NCI-H446 treated with DMSO at 0.1 percent for 48 hours (cell line): ENCODE measurements around the gene PTPRE.

Source experiments
- DNase-seq: peaks from one replicate; lab custom pipeline; 2025; lab: John Stamatoyannopoulos, UW

Gene PTPRE

DNA sequence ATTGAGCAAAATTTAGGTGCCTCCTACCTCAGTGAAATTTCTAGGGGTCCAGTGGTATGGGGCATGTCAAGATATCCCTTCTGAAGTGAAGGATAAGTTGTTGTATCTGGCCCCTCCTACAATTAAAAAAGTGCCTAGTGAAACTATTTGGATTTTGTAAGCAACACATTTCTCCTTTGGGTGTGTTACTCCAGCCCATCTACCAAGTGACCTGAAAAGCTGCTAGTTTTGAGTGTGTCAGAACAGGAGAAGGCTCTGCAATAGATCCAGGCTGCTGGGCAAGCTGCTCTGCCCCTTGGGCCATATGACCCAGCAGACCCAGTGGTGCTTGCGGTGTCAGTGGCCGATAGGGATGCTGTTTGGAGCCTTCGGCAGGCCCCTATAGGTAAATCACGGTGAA is 46.0 kb downstream of the PTPRE start:
- DNase-seq: no peak

DNA sequence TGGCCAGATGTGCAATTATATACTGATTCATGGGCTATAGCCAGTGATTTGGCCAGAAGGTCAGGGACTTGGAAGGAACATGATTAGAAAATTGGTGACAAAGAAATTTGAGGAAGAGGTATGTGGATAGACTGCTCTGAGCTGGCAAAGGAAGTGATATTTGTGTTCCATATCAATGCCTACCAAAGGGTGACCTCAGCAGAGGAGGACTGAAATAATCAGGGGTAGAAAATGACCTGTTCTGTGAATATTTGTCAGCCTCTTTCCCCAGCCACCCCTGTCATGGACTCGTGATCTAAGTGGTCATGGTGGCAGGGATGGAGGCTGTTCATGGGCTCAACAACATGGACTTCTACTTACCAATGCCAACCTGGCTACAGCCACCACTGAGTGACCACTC is 47.0 kb downstream of the PTPRE start:
- DNase-seq: no peak

DNA sequence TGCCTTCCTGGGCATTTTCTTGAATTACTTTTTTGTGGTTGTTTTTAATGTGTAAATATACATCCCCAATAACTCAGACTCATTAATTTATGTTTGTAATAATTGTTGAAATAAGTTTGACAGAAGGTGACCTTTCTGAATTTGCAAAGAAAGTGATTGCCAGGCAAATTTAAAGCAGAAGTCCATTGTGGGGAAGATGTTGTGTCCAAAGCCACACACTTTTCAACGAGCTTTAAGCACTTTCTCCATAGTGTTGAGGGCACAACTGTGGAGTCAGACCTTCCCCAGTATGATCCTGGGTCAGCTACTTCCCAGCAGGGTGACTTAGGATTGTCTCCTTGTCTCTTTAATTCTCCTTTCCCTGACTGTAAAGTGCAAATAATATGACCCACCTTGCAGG is 52.5 kb downstream of the PTPRE start:
- DNase-seq: no peak

DNA sequence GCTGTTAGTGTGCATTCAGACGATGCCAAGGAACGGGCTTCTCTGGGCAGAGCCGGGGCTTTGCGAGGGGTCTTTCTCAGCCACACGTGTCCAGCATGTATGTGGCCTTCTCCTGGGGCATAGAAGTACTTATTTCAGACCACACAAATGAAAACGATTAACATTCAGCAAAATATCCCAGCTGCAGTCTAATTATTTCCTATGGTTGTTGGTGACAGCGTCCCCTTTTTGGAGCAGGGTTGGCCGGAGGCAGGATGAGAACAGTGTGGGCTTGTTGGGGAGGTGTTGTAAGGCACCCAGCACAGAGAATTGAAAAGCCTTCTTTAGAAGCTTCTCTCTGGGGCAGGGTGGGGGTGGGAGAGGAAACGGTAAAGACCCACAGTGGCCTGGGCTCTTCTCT is 54.2 kb downstream of the PTPRE start:
- no peak for DNase-seq

- no peak for DNase-seq
These were observed 55.3 kb downstream of the PTPRE start for GRCh38 chr10:127962205-127962604.

DNA sequence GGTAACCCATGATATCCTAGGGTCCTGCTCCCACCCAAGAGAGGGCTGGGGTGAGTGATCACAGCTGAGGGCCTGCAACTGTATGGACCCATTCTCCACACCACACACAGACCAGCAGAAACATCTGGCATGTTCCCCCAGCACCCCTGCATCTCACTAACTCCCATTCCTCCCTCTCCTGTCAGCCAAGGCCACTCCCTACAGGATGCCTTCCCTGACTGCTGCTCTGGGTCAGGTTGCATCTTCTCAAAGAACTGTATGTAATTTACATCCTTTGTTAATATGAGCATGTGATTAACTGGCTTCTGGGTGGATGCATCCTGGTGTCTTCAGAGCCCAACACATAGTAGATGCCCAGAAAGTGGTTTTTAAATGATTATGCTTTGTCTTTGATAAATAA is 56.2 kb downstream of the PTPRE start:
- DNase-seq: no peak

GRCh38 chr10:127964621-127965020 is 57.7 kb downstream of the PTPRE start:
- DNase-seq: no peak

DNA sequence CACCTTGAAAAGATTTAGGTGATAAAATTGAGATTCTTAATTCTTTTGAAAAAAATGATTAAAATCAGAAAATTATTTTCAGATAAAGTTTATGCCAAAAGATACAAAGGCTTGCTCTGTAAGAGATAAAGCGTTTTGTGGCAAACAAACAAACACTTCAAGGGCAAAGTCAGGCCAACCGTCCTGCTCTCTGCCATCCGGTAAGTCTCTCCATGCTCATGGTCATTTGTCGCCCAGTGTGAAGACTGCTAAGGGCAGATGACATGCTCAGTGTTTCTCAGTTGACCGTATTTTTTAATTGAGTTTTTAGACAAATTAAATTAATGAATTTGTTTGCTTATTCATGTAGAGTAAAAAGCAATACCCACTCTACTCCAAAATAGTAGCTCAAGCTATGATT is 60.0 kb downstream of the PTPRE start:
- DNase-seq: no peak

DNA sequence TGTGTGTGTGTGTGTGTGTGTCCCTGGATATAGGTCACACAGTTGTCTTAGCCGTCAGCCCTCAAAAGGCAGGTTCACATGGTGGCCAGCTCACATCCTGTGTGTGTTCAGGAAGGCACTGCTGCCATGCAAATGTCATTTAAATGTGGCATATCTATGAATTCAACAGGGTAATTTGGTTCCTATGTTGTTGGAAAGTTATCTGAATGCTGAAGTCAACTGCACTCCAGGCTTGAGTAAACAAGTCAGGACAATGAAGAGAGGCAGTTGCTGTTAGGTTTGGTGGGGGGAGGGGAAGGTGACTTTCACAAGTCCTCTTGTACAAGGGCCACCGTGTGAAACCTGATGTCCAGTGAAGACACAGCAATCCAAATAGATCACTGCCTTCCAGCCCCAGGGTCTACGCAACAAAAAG is 61.1 kb downstream of the PTPRE start:
- DNase-seq: no peak

- DNase-seq: no peak
These were observed 61.8 kb downstream of the PTPRE start for GRCh38 chr10:127968659-127969058.

- DNase-seq: no peak
These were observed 64.4 kb downstream of the PTPRE start for GRCh38 chr10:127971101-127971946.

DNA sequence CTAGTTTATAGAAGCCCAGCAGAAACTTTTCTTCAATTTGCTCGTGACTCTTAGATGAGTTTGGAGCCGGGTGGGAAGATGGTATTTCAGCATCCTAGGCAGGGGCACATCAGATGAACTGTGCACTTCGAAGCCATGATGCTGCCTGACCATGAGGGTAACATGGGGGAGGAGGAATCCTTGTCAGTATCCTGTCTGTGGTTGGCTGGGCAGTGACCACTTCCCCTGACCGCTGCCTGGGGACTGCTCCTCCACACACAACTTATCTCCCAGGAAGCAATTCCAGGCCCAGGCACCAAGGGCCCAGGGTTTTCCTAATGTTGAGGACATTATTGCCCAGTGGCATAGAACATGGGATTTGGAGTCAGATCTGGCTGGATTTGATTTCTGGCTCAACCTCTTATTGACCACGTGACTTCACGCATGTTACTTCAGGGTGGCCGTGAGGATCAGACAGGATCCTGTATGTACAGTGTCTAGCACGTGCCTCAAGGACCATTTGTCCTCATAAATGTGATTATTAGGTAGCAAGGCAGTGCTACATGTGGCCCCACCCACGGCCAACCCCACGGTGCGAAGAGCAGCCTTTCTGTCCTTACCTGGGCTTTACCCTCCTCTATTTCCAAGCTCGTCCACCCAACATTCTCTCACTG is 65.2 kb downstream of the PTPRE start:
- no peak for DNase-seq

DNA sequence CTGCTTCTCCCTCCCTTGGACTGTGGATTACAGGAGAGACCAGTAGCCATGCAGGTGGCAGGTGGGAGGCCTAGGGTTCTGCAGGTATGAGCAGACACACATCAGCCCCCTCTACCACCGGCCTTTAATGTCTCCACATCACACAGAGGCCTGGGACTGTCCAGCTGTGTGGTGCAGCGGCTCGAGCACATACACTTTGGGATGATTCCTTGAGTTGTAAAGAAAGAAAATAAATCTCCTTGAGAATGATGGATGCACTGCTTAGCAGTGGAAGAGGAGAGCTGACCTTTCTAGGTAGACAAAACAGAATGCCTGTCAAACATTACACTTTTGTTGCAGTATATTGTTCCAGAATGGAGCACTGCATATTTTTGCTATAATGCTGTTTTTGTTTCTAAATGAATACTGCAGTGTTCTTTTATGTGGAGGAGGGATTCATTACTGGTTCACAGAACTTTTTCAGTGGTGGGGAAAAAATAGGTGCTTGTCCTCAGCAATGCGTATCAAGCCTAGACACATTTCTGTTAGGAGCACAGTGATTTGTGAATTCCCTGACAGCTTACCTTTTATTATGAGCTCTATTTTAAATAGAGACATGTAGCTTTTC is 66.0 kb downstream of the PTPRE start:
- no peak for DNase-seq

DNA sequence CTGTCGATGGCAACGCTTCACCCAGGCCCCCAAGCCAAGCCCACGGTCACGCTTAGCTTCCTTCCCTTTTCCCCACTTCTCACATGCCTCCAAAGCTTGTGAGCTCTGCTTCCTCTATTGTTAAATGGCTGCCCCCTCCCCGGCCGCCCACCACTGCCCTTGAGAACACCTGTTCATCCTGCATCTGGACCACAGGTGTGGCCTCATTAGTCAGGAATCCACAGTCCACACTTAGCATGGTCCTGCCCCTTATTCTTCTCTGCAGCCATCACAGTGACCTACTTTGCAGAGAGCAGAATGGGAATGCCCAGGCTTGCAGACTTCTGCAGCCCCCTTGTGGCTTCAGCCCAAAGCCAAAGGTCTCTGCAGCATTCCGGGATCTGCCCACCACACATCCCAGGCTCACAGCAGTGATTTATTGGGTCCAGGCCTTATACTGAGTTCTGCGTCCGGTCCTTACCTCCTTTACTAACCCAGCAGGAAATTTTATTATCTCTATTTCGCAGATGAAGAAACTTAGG is 66.9 kb downstream of the PTPRE start:
- no peak for DNase-seq

GRCh38 chr10:127974911-127975310 is 68.0 kb downstream of the PTPRE start:
- no peak for DNase-seq

DNA sequence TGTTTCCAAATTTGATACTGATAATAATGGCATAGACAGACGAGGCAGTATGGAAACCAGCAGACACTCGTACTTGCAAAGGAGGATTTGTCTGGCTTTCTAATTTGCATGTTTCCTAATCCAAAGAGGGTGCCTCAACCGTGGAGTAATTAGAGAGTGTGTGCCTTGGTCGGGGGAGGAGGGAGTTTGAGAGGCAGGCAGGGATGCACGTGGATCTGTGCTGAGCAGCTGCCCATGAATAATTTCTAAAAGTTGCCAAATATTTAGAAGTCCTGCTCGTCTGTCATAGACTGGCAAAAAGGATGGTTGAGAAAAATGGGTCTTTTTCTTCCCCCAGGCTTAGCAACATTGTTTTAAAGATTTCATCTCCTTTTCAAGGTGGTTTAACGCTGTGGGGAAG is 69.4 kb downstream of the PTPRE start:
- DNase-seq: no peak

DNA sequence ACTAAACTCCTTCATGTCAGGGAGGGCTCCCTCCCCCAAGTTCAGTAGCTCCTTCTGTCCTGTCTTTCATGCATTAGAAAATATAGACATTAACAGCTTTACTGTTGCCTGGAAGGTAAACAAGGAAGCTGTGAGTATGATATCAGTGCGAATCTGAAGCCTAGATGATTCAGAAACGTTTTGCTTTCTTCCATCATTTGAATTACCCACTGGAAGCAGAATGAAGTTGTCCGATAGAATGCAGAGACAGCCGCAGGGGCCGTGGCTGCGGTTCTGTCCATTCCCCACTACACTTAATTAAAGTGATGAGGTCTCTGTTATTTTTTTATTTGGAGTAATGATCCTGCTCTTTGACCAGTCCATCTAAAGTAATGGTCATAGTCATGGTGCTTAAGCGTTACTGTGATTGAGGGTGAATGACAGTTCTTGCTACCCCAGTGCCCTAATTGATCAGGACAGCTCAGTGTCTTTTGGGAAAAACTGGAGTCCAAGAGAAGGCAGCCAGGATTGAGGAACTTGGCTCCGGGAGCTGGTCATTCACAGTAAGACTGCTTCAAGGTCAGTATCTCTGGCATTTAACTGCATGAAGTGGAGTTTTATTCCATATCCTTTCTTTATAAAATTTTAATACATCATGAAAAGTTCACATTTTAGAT is 69.9 kb downstream of the PTPRE start:
- no peak for DNase-seq

DNA sequence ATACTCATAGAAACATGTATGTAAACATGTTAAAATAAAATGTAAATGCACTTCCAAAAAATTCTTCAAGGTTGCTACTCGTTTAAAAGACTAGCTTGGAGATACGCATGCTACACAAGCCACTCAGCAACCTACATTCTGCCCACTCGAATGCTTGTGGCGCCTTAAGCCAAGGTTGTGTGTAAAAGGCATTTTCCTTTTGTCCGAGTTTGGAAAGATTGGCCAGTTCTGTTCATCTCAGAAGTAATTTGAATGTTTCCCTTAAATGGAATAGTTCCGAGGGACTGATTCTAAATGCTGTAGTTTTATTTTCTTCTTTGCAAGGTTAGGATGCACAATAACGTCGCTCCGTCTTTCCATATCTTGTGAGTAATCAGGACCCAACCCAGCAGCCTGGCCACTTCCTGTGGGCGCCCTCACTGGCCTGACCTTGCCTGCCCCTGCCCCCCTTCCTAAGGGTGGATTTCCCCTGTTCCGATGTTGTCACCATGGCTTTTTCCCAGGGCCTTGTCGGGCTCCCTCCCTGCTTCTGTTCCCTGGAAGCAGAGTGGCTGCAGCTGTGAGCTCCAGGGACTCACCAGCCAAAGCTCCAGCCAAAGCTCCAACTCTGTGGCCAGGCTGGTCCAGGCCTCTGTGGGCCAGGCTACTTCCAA is 70.6 kb downstream of the PTPRE start:
- no peak for DNase-seq

DNA sequence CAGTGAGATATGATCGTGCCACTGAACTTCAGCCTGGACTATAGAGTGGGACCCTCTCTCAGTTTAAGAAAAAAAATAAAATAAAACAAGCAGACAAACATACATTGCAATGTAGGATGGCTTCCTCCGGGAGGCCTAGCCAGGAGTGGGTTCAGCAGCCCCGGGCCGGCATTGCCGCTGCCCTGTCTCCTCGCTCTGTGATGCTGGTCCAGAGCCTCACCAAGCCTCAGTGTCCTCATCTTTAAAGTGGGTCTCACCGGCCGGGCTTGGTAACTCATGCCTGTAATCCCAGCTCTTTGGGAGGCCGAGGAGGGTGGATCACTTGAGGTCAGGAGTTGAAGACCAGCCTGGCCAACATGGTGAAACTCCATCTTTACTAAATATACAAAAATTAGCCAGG is 71.6 kb downstream of the PTPRE start:
- no peak for DNase-seq

- no peak for DNase-seq
These were observed 72.1 kb downstream of the PTPRE start for GRCh38 chr10:127979045-127979444.

DNA sequence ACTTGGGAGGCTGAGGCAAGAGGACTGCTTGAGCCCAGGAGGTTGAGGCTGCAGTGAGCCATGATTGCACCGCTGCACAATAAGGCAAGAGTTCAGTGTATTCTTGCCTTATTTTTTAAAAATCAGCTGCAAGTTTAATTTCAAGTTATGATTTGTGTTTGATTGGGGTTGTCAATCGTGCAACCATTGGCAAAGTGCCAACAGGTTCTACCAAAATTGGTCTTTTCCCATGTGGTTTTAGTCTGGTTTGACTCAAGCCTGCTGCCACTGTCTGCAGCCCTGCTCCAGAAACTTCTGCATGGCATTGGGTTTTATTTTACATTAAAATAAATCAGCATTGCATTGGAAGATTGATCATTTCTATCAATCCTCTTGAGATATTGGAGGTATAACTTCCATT is 72.7 kb downstream of the PTPRE start:
- no peak for DNase-seq

- DNase-seq: no peak
These were observed 74.0 kb downstream of the PTPRE start for GRCh38 chr10:127980898-127981297.
